Muscle of back (tissue), 11 donors: Measurements from ENCODE around the gene HBQ1. TPM values are rescaled to one million over a fixed set of nuclear protein-coding genes. Genes with fewer than 3 reads are reported as not detected.
"Not testable (repeated sequence)": the region's sequence is repeated elsewhere in the genome, so short reads cannot be mapped to it uniquely, and the experiment has no call there.

Experiments used
- DNase-seq, 3 donors: peaks; one replicate each; pipeline versions ENCODE4 v3.0.0 to v3.0.0-alpha.2; 2013
- polyA plus RNA-seq, 10 donors: library from polyadenylated mRNA; unstranded; fragments of 120-200 nt; gene quantifications; one replicate each; pipeline ENCODE4 v1.2.1, GENCODE V29; 2013; ENCODE audit not compliant: insufficient read length in 10 of 10

Gene HBQ1
- polyA plus RNA-seq, 10 donors, result 0.61 to 7.0 (median 1.8) TPM; not detected in 1

GRCh38 chr16:175011-175949 is 5.0 kb upstream of the HBQ1 start:
- DNase-seq, result no peak

- DNase-seq, result not testable (repeated sequence)
Measured at GRCh38 chr16:176006-176405, 4.3 kb upstream of the HBQ1 start.

- DNase-seq, result not testable (repeated sequence)
Measured at GRCh38 chr16:176477-177382, 3.5 kb upstream of the HBQ1 start, which contains the start of gene HBA1. HBA1 (plus strand) TSS chr16:176680; CDS start chr16:176717, 37 bp downstream.

GRCh38 chr16:177394-177822 is 2.9 kb upstream of the HBQ1 start:
- DNase-seq, result peak in 1 of 3 donors; percentile 77

GRCh38 chr16:177981-178667 is 2.1 kb upstream of the HBQ1 start:
- no peak for DNase-seq

GRCh38 chr16:178668-179015 is 1.6 kb upstream of the HBQ1 start:
- no peak for DNase-seq

- no peak for DNase-seq
Measured at GRCh38 chr16:179211-180092, 807 bp upstream of the HBQ1 start.

- DNase-seq, result peak; percentile 31 to 84 (median 72)
Measured at GRCh38 chr16:180681-181564, 664 bp downstream of the HBQ1 start.

- DNase-seq, result no peak
Measured at GRCh38 chr16:181565-182021, 1.3 kb downstream of the HBQ1 start.

- no peak for DNase-seq
Measured at GRCh38 chr16:183005-183404, 2.7 kb downstream of the HBQ1 start.

GRCh38 chr16:185213-185612 is 5.0 kb downstream of the HBQ1 start:
- no peak for DNase-seq

- DNase-seq, result no peak
Measured at GRCh38 chr16:185691-186090, 5.4 kb downstream of the HBQ1 start.

GRCh38 chr16:187330-187729 is 7.1 kb downstream of the HBQ1 start:
- DNase-seq, result no peak

- DNase-seq, result no peak
Measured at GRCh38 chr16:188674-189073, 8.4 kb downstream of the HBQ1 start.

- no peak for DNase-seq
Measured at GRCh38 chr16:189604-190186, 9.4 kb downstream of the HBQ1 start.

- DNase-seq, result no peak
Measured at GRCh38 chr16:191831-192230, 11.6 kb downstream of the HBQ1 start.

GRCh38 chr16:192686-193085 is 12.4 kb downstream of the HBQ1 start:
- no peak for DNase-seq

- no peak for DNase-seq
Measured at GRCh38 chr16:193441-193840, 13.2 kb downstream of the HBQ1 start.

GRCh38 chr16:194516-194915 is 14.3 kb downstream of the HBQ1 start:
- DNase-seq, result no peak
